Embryonic facial prominence (tissue), 1 donor: ENCODE results near the gene NCCRP1.

ENCODE experiments used
- DNase-seq: peaks from one replicate; pipeline ENCODE4 v3.0.0-alpha.2; 2016; ENCODE audit errors: extremely low spot score

The NCCRP1 gene, protein sequence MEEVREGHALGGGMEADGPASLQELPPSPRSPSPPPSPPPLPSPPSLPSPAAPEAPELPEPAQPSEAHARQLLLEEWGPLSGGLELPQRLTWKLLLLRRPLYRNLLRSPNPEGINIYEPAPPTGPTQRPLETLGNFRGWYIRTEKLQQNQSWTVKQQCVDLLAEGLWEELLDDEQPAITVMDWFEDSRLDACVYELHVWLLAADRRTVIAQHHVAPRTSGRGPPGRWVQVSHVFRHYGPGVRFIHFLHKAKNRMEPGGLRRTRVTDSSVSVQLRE

DNA sequence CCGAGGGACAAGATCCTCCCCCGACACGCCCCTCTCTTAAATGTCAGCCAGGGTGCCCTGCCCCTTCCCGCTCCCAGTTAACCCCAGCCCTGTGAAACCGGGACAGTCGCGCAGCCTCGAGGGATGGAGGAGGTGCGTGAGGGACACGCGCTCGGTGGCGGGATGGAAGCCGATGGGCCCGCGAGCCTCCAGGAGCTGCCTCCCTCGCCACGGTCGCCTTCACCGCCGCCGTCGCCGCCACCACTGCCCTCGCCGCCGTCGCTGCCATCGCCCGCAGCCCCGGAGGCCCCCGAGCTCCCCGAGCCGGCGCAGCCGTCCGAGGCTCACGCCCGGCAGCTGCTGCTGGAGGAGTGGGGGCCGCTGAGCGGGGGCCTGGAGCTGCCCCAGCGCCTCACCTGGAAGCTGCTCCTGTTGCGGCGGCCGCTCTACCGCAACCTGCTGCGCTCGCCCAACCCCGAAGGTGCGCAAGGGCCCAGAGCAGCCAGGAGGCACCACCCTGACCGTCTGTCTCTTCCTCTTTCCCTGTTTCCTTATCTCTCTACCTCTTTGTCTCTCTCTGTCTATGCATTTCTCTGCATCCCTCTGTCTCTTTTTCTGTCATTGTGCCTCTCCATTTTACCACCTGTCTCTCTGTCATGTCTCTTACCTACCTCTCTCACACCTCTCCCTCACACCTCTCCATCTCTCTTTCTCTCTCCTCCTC lies at the start of gene NCCRP1:
Gene NCCRP1, plus strand, starts transcription at position 105 of the 703 bp plus-strand sequence. Its CDS starts 19 bp downstream, at position 124.
- no peak for DNase-seq

GRCh38 chr19:39147480-39147879 lies 49.3 kb upstream of the NCCRP1 start:
- DNase-seq, result no peak

DNA sequence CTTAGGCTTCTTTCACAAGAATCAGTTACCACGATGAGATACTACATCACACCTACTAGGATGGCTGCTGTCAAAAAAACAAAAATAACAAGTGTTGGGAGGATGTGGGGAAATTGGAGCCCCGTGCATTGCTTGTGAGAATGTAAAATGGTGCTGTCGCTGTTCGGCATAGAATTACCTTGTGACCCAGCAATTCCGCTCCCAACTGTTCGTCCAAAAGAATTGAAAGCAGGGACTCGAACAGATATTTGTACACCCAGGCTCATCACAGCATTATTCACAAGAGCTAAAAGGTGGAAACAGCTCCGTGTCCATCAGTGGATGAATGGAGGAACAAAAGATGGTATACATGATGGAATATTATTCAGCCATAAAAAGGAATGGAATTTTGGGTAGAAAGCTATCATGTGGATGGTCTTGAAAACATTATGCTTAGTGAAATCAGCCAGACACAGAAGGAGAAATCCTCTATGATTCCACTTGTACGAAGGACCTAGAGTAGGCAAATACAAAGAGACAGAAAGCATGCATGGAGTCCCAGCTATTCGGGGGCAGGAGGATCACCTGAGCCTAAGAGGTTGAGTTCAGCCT lies 47.7 kb upstream of the NCCRP1 start:
- no peak for DNase-seq

- DNase-seq, result no peak
Observed at GRCh38 chr19:39150235-39150634, 46.5 kb upstream of the NCCRP1 start.

DNA sequence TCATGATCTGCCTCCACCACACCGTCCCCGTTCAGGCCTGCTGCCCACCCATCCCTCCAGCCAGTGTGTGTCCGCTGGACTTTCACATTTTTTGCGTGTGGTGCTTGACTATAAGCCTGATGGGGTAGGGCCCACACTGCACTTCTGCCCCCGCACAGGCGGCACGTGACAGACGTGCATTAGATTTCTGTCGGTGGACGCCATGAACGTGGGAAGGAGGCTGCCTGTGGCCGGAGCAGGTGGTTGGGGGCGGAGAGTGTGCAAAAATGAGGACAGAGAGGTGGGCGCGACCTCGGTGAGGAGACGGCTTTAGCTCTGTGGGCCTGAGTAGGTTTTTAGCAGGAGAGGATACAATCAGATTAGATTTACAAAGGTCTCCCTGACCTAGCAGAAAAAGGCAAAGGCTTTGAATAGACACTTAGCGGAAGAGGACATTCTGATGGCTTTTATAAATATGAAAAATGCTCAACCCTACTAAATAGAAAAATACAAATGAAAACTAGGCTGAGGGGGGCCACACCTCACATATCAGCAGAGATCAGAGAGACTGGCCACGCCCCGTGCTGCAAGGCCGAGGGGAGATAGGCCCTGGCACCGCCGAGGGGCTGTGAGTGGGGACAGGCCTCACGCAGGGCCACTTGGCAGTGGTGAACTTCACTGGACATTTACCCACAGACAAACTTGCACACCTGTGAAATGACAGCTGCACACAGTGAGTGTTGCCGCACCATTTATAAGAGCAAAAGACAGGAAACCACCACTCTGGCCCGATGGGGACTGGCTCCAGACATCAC lies 45.8 kb upstream of the NCCRP1 start:
- no peak for DNase-seq

- DNase-seq, result no peak
Observed at GRCh38 chr19:39152066-39152465, 44.7 kb upstream of the NCCRP1 start.

DNA sequence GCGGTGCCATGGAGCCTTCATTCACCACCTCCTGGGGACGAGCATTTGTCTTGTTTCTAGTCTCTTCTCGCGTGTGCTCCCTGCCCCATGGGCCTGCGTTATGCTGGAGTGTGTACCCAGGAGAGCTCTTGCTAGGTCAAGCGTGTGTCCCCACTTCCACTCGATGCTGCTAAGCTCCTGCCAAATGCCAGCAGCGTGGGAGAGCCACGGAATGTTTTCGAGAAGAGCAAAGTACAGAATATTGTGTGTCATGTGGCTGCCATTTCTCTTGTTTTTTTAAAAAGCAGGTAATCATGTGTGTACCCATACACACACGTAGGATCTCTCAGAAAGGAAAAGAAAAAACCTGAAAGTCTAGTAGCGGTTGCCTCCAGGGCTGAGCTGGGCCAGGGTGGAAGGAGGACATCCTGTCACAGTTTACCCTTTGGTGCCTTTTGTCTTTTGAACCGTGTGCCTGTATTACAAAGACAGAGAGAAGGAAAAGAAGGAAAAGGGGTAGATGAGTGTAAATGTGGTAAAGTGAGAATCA lies 42.6 kb upstream of the NCCRP1 start:
- DNase-seq, result no peak

DNA sequence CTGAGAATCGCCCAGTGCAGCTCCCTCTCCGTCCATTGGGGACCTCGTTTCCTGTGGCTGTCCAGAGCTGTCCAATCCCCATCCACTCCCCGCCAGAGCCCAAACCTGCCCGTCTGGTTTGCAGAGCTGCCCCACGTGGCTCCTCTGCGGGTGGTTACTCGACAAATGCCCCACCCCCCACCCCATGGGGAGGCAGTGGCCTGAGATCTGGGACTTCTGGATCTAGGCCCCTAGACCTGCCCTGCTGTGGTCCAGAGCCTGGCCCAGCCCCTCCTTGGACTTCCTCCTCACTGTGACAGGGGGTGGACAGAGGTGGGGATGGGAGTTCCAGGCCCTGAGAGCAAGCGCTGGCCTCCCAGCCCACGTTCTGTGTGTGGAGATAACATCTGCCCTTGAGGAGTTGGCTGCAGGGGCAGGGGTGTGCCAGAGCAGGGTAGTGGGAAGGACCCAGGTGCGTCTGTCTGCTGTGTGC lies 42.1 kb upstream of the NCCRP1 start:
- DNase-seq, result no peak

- no peak for DNase-seq
Observed at GRCh38 chr19:39155114-39155700, 41.6 kb upstream of the NCCRP1 start.

GRCh38 chr19:39155741-39156140 lies 41.0 kb upstream of the NCCRP1 start:
- no peak for DNase-seq

GRCh38 chr19:39156326-39157230 lies 40.2 kb upstream of the NCCRP1 start:
- DNase-seq, result no peak

- DNase-seq, result no peak
Observed at GRCh38 chr19:39157275-39157996, 39.3 kb upstream of the NCCRP1 start.

- DNase-seq, result no peak
Observed at GRCh38 chr19:39157997-39158389, 38.8 kb upstream of the NCCRP1 start.

DNA sequence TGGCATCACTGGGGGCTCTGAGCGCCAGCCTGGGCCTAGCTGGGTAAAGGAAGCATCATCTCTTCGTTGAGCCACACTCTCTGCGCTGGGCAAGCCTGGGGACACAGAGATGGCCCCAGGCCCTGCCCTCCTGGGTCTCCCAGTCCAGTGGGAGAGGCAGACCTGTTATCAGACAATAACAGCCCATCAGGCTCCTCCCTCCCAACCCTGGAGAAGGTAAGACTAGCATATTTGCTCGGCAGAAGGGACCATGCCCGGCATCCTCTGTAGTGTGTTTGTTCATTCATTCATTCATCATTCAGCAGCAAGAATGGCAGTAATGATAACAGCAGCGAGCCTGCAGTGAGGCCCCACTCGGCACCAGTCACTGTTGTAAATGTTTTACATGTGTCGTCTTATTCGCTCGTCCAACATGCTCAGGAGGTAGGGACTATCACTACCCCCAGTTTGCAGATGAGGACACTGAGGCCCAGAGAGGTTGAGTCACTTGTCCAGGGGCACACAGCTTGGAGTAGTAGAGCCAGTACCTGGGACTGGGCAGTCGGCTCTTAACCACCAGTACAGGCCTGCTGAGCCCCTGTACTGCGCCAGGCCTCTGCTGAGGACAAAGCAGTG lies 38.0 kb upstream of the NCCRP1 start:
- no peak for DNase-seq

- DNase-seq, result no peak
Observed at GRCh38 chr19:39160523-39160861, 36.3 kb upstream of the NCCRP1 start.

- no peak for DNase-seq
Observed at GRCh38 chr19:39160889-39161672, 35.7 kb upstream of the NCCRP1 start.

DNA sequence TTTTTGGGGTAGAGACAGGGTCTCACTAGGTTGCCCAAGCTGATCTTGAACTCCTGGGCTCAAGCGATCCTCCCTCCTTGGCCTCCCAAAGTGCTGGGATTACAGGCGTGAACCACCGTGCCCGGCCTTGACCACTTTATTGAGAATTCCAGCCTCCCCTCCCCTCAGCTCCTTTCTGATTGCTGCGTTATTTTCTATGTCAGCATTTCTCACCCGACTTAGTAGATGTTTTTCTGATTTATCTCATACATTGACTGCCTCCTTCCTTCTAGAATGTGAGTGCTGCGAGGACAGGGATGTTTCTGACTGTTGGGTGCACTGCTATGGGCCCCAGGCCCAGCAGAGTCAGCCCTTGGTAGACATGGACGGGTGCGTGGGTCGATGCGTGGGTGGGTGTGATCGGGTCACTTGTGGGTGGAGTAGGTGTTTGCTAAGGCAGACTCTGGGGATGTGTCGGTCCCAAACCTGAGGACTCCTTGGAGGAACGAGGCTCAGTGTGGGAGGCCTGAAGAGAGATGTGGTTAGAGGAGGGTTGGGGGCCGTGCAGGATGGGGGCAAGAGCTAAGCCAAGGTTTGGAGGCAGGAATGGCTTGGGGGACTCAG lies 34.2 kb upstream of the NCCRP1 start:
- no peak for DNase-seq

DNA sequence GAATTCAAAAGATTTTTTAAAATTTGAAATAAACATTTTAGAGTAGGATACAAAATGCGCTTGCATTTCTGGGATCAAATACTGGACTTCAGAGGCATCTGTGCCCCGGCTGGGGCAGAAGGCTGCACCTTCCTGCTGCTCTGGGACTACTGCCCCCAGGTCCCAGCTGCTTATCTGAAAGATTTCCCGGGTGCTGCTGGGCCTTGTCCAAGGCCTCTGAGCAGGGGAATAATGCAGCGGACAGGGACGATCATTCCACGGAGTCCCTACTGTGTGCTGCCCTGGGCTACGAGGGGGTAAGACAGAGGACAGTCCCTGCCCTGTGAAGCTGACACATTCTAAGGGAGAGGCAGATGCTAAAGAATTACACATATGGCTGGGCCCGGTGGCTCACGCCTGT lies 33.1 kb upstream of the NCCRP1 start:
- DNase-seq, result no peak
